ENCODE data around the gene FCHSD2. TPM values are rescaled to one million over a fixed set of nuclear protein-coding genes. Genes with fewer than 3 reads are reported as not detected.

Gene FCHSD2
- total and polyA plus RNA-seq, 2 of the 13 experiments (the other 11 are each of a cell fraction or from before 2014, with no cell fraction given) = 20.5 to 24.8 TPM

DNA sequence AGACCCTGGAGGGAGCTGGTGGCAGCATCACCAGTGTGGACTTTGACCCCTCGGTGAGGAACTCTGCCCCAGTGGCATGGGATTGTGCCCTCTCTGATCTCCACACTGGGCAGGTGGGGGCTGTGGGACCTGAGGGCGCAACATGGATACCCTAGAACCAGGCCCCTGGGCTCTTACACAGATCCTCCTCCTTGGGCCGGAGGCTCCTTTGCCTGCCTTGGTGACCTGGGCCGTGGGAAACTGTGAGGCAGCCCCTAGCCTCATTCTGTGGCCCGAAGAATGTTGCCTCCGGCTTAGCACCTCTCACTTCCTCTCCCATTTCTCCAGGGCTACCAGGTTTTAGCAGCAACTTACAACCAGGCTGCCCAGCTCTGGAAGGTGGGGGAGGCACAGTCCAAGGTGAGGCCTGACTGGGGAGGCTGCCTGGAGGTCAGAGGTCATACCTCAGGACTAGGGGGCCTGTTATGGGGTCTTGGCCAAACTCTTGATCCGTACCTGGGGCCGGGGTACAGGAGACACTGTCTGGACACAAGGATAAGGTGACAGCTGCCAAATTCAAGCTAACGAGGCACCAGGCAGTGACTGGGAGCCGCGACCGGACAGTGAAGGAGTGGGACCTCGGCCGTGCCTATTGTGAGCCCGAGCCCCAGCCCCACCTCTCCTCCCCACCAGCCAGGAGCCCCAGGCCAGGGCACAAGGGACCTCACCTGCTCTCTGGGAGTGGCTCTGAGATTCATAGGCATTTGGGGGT, 315.8 kb downstream of the FCHSD2 start:
- H2AFZ ChIP-seq (ENCODE audit: low read length) = no peak overlapping the region
- no peaks in the 10 kb centered on the region for H3K27me3 ChIP-seq (ENCODE audit: control insufficient read depth in 1 of 2, insufficient read depth in 2 of 2, low read length in 2 of 2)
- H3K27ac ChIP-seq (ENCODE audit: extremely low read length, insufficient read depth, low read length) = no peak overlapping the region
- in situ Hi-C loops (cut with HindIII; ENCODE audit: extremely low pct_ligation_motif_present, low pct_unique_long_range_greater_than_20kb) (loop anchor here (5.0 kb wide), 1 partner anchor 351 kb away; no protein-coding TSS in a partner anchor), intact Hi-C loops (cut with micrococcal nuclease; ENCODE audit: unreplicated experiment) (no loop called here)
- H4K20me1 ChIP-seq (ENCODE audit: insufficient read depth, low read length) = no peaks in the 10 kb centered on the region
- H3K4me1 ChIP-seq (ENCODE audit: insufficient read depth, low read length) = peaks cover 22% of the 10 kb centered on the region
- H3K9me3 ChIP-seq (ENCODE audit: low read length) = no peaks in the 10 kb centered on the region
- no peak overlapping the region for H3K4me3 ChIP-seq (replicated peaks in 1 of 3; ENCODE audit: insufficient read depth in 1 of 3, low read depth in 2 of 3, low read length in 3 of 3)
- DNase-seq (ENCODE audit: low spot score) (no peak), ATAC-seq (no peak), FAIRE-seq (no peak)
- CTCF ChIA-PET (ENCODE audit: low intra/inter-chr PET ratio, low total read pairs) = no interaction called here
- no peaks in the 10 kb centered on the region for H3K36me3 ChIP-seq (replicated peaks in 1 of 2; ENCODE audit: control insufficient read depth in 1 of 2, insufficient read depth in 2 of 2, low read length in 2 of 2)
- POLR2A ChIA-PET = no interaction called here
- H3K9ac ChIP-seq (ENCODE audit: insufficient read depth, low read depth, low read length) = no peak overlapping the region
- WGBS (ENCODE audit: low lambda C conversion rate) = 93% methylated on average over 7 of the region's 15 CpGs
- H3K79me2 ChIP-seq (ENCODE audit: insufficient read depth, low read length) = no peaks in the 10 kb centered on the region
- no TSS peak for BruUV-seq (replicated peaks)
- H3K4me2 ChIP-seq (ENCODE audit: low read depth, low read length) = no peak overlapping the region
- TF ChIP-seq NFE2L2 (IDR thresholded peaks at IDR 0.05; ENCODE audit: low read length) (no peak), FUBP1 (CRISPR knock-in tag; IDR thresholded peaks at IDR 0.05; ENCODE audit: borderline replicate concordance) (no peak), ZNF44 (CRISPR knock-in tag; IDR thresholded peaks at IDR 0.05) (no peak), BATF2 (CRISPR knock-in tag; IDR thresholded peaks at IDR 0.05) (no peak), ZNF564 (CRISPR knock-in tag; IDR thresholded peaks at IDR 0.05) (no peak), HNRNPL (IDR thresholded peaks at IDR 0.05; ENCODE audit: low read depth, low read length) (0 out of 2 replicates have a peak, but pooled peaks have one; percentile 26), CSRNP2 (CRISPR knock-in tag; conservative IDR thresholded peaks at IDR 0.05; ENCODE audit: low read depth) (no peak), AGO2 (optimal IDR thresholded peaks at IDR 0.05; ENCODE audit: low read depth, low read length) (peak; percentile 87), MTF1 (CRISPR knock-in tag; IDR thresholded peaks at IDR 0.05) (no peak), EEA1 (CRISPR knock-in tag; IDR thresholded peaks at IDR 0.05; ENCODE audit: borderline replicate concordance) (no peak), SUZ12 (IDR thresholded peaks at IDR 0.05; ENCODE audit: low read depth, low read length) (no peak), DNMT1 (CRISPR knock-in tag; IDR thresholded peaks at IDR 0.05) (no peak), ZBTB7B (CRISPR knock-in tag; IDR thresholded peaks at IDR 0.05) (no peak), SKIL (CRISPR knock-in tag; IDR thresholded peaks at IDR 0.05; ENCODE audit: borderline replicate concordance) (no peak)
- TF ChIP-seq, protein P1, sequence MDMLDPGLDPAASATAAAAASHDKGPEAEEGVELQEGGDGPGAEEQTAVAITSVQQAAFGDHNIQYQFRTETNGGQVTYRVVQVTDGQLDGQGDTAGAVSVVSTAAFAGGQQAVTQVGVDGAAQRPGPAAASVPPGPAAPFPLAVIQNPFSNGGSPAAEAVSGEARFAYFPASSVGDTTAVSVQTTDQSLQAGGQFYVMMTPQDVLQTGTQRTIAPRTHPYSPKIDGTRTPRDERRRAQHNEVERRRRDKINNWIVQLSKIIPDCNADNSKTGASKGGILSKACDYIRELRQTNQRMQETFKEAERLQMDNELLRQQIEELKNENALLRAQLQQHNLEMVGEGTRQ (IDR thresholded peaks at IDR 0.05; ENCODE audit: low read depth, low read length) = no peak
- TF ChIP-seq, protein P1 (CRISPR knock-in tag; IDR thresholded peaks at IDR 0.05; ENCODE audit: borderline replicate concordance) = no peak
